ENCODE data around the gene RNF227. TPM values are rescaled to one million over a fixed set of nuclear protein-coding genes. Genes with fewer than 3 reads are reported as not detected.
A peak's percentile ranks its signal among the peaks of the same experiment; 100 is the strongest.

Gene RNF227
- total RNA-seq, 1 donor from 2014 or later: 7.5 TPM

- H3K36me3 ChIP-seq: peaks cover 39% of the 10 kb centered on the region
- intact Hi-C loops (cut with DNase I): no loop called here
- H3K27me3 ChIP-seq (ENCODE audit: low read depth): no peaks in the 10 kb centered on the region
- peak; percentile 67 for DNase-seq
- peak; percentile 55 to 71 for ATAC-seq
- H3K4me1 ChIP-seq: peaks cover 36% of the 10 kb centered on the region
- H3K27ac ChIP-seq: peak overlapping the region; percentile 82
- peak overlapping the region; percentile 79 for H3K4me3 ChIP-seq
- peak; percentile 13 for TF ChIP-seq CTCF (IDR thresholded peaks at IDR 0.05)
- H3K9me3 ChIP-seq: no peaks in the 10 kb centered on the region
Measured at GRCh38 chr17:7932949-7933348, 16.9 kb upstream of the RNF227 start.

- ATAC-seq (peak; percentile 62 to 67), DNase-seq (peak; percentile 58)
- peak overlapping the region; percentile 82 for H3K27ac ChIP-seq
- H3K27me3 ChIP-seq (ENCODE audit: low read depth): no peaks in the 10 kb centered on the region
- H3K4me1 ChIP-seq: peaks cover 36% of the 10 kb centered on the region
- no peak for TF ChIP-seq CTCF (IDR thresholded peaks at IDR 0.05)
- H3K4me3 ChIP-seq: peak overlapping the region; percentile 79
- H3K9me3 ChIP-seq: no peaks in the 10 kb centered on the region
- intact Hi-C loops (cut with DNase I): no loop called here
- peaks cover 35% of the 10 kb centered on the region for H3K36me3 ChIP-seq
Measured at GRCh38 chr17:7932483-7932891, 16.4 kb upstream of the RNF227 start.

- intact Hi-C loops (cut with DNase I): no loop called here
- DNase-seq (peak; percentile 100), ATAC-seq (peak; percentile 97 to 99)
- H3K36me3 ChIP-seq: peaks cover 29% of the 10 kb centered on the region
- H3K4me3 ChIP-seq: peak within 1 kb of the TSS; percentile 79
- no peak for TF ChIP-seq CTCF (IDR thresholded peaks at IDR 0.05)
- peak within 1 kb of the TSS; percentile 82 for H3K27ac ChIP-seq
- H3K27me3 ChIP-seq (ENCODE audit: low read depth): no peaks in the 10 kb centered on the region
- H3K9me3 ChIP-seq: no peaks in the 10 kb centered on the region
- H3K4me1 ChIP-seq: peaks cover 36% of the 10 kb centered on the region
Measured at GRCh38 chr17:7931709-7932482, 15.8 kb upstream of the RNF227 start, which contains the start of the genes CNTROB and TRAPPC1. Gene CNTROB, plus strand, starts transcription at chr17:7932206. Its CDS starts 874 bp downstream, at chr17:7933080. Gene TRAPPC1, minus strand, starts transcription at chr17:7931946. Its CDS starts 117 bp downstream, at chr17:7931829.

- intact Hi-C loops (cut with DNase I): no loop called here
- Histone ChIP-seq H3K4me1 (peaks cover 36% of the 10 kb centered on the region), H3K4me3 (peak overlapping the region; percentile 79), H3K27ac (peak overlapping the region; percentile 82), H3K27me3 (ENCODE audit: low read depth) (no peaks in the 10 kb centered on the region), H3K36me3 (peaks cover 20% of the 10 kb centered on the region), H3K9me3 (no peaks in the 10 kb centered on the region)
- ATAC-seq: no peak
- DNase-seq: no peak
- TF ChIP-seq CTCF (IDR thresholded peaks at IDR 0.05): no peak
Measured at GRCh38 chr17:7930841-7931631, 14.9 kb upstream of the RNF227 start.

GRCh38 chr17:7929158-7930023, 13.3 kb upstream of the RNF227 start, which contains the start of gene KCNAB3:
Gene KCNAB3, minus strand, starts transcription at chr17:7929856. Its CDS starts 421 bp downstream, at chr17:7929435.
- no peak for TF ChIP-seq CTCF (IDR thresholded peaks at IDR 0.05)
- Histone ChIP-seq H3K27ac (no peak within 1 kb of the TSS), H3K4me3 (no peak within 1 kb of the TSS), H3K9me3 (no peaks in the 10 kb centered on the region), H3K4me1 (peaks cover 28% of the 10 kb centered on the region), H3K36me3 (peaks cover 4% of the 10 kb centered on the region), H3K27me3 (ENCODE audit: low read depth) (no peaks in the 10 kb centered on the region)
- no peak for ATAC-seq
- intact Hi-C loops (cut with DNase I): no loop called here
- no peak for DNase-seq

Data from lower lobe of right lung (tissue), 2 donors.